ENCODE measurements around the gene AMIGO2.

- no peak for TF ChIP-seq CTCF (IDR thresholded peaks at IDR 0.05)
- TF ChIP-seq POLR2A (IDR thresholded peaks at IDR 0.05), result no peak
Measured at GRCh38 chr12:47079981-47080724, 394 bp upstream of the AMIGO2 start.
